ENCODE results near the gene ARFIP2.

DNA sequence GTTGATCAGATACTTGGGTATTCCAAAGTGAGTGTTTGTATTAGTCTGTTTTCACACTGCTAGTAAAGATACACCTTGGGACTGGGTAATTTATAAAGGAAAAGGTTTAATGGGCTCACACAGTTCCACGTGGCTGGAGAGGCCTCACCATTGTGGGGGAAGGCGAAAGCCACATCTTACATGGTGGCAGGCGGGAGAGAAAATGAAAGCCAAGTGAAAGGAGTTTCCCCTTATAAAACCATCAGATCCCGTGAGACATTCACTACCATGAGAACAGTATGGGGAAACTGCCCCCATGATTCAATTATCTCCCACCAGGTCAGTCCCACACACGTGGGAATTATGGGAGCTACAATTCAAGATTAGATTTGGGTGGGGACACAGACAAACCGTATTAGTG is 7.2 kb upstream of the ARFIP2 start:
- TF ChIP-seq, protein P1, sequence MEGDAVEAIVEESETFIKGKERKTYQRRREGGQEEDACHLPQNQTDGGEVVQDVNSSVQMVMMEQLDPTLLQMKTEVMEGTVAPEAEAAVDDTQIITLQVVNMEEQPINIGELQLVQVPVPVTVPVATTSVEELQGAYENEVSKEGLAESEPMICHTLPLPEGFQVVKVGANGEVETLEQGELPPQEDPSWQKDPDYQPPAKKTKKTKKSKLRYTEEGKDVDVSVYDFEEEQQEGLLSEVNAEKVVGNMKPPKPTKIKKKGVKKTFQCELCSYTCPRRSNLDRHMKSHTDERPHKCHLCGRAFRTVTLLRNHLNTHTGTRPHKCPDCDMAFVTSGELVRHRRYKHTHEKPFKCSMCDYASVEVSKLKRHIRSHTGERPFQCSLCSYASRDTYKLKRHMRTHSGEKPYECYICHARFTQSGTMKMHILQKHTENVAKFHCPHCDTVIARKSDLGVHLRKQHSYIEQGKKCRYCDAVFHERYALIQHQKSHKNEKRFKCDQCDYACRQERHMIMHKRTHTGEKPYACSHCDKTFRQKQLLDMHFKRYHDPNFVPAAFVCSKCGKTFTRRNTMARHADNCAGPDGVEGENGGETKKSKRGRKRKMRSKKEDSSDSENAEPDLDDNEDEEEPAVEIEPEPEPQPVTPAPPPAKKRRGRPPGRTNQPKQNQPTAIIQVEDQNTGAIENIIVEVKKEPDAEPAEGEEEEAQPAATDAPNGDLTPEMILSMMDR (conservative IDR thresholded peaks at IDR 0.05 in 1 of 2, IDR thresholded peaks at IDR 0.05 in 1 of 2; ENCODE audit: extremely low read depth in 1 of 2, insufficient read depth in 1 of 2, low read depth in 1 of 2, low read length in 2 of 2) = no peak
- no peak for TF ChIP-seq EZH2 (IDR thresholded peaks at IDR 0.05; ENCODE audit: borderline replicate concordance, low read length)
